HepG2 (cell line): Measurements from ENCODE around the gene CNTRL. TPM values are rescaled to one million over a fixed set of nuclear protein-coding genes. Genes with fewer than 3 reads are reported as not detected.

Experiments used
- ATAC-seq: fragments of 200-7000 bp; cut with Tn5 transposase; 3 replicates; pipeline ENCODE4 v1.9.1; 2020; ENCODE audit warnings: mild to moderate bottlenecking, moderate library complexity
- BruUV-seq: library from RNA; stranded (reverse); fragments of 400-500 nt; replicated peaks from 2 replicates; lab custom pipeline; 2021; lab: Mats Ljungman, UMichigan
- CTCF ChIA-PET: fragments of 300-600 bp; formaldehyde crosslinking; extraction: SDS; loops from one replicate; lab custom pipeline; 2021; ENCODE audit warnings: low total read pairs, inconsistent platforms, low intra/inter-chr PET ratio; lab: Yijun Ruan, JAX
- POLR2A ChIA-PET: fragments of 350-600 bp; sonication (Branson Sonifier 250); formaldehyde crosslinking; loops from one replicate; lab custom pipeline; 2020; ENCODE audit warnings: antibody characterized with exemption, inconsistent platforms; lab: Yijun Ruan, JAX
- DNase-seq: peaks from one replicate; pipeline ENCODE4 v3.0.0-alpha.2; 2015; ENCODE audit warnings: low spot score
- FAIRE-seq: peaks from 3 replicates; lab custom pipeline; 2011; peaks lifted over from hg19 to GRCh38; lab: Jason Lieb, UNC
- H2AFZ ChIP-seq: one replicate; pipeline ENCODE4 v1.6.1; 2011; ENCODE audit warnings: low read length, inconsistent platforms
- H3K27ac ChIP-seq: fragments of 300-600 bp; 3 replicates; pipeline ENCODE4 v1.8.0; 2011; ENCODE audit warnings: mixed run types, mild to moderate bottlenecking, mixed read lengths, low read length, inconsistent platforms; ENCODE audit not compliant: insufficient read depth; ENCODE audit errors: extremely low read length
- H3K27me3 ChIP-seq, 2 experiments: fragments of 200-600 bp in 1 of 2; 2 replicates in 1 of 2; 3 replicates in 1 of 2; pipeline versions ENCODE4 v1.6.0 to v1.8.0; 2011; ENCODE audit warnings: low read length in 2 of 2, mild to moderate bottlenecking in 2 of 2, moderate library complexity in 2 of 2, inconsistent platforms in 1 of 2; ENCODE audit not compliant: insufficient read depth in 2 of 2, control insufficient read depth in 1 of 2
- H3K36me3 ChIP-seq, 2 experiments: fragments of 200-600 bp in 1 of 2; replicated peaks in 1 of 2; 2 replicates in 1 of 2; 3 replicates in 1 of 2; pipeline versions ENCODE4 v1.5.1 to v1.8.0; 2011; ENCODE audit warnings: low read length in 2 of 2, inconsistent platforms in 1 of 2; ENCODE audit not compliant: insufficient read depth in 2 of 2, control insufficient read depth in 1 of 2
- H3K4me1 ChIP-seq: 2 replicates; pipeline ENCODE4 v1.5.1; 2012; ENCODE audit warnings: low read length, inconsistent platforms; ENCODE audit not compliant: insufficient read depth
- H3K4me2 ChIP-seq: 2 replicates; pipeline ENCODE4 v1.6.0; 2011; ENCODE audit warnings: low read depth, low read length, inconsistent platforms
- H3K4me3 ChIP-seq, 3 experiments: fragments of 200-600 bp in 1 of 3; sonication (generic), shearing (Covaris generic) in 1 of 3; replicated peaks in 1 of 3; 2 replicates each; pipeline ENCODE4 v1.5.1; 2011 to 2016; ENCODE audit warnings: low read length in 3 of 3, inconsistent platforms in 2 of 3, low read depth in 2 of 3, mild to moderate bottlenecking in 2 of 3, control low read depth in 1 of 3, mixed read lengths in 1 of 3; ENCODE audit not compliant: insufficient read depth in 1 of 3
- H3K79me2 ChIP-seq: one replicate; pipeline ENCODE4 v1.6.1; 2011; ENCODE audit warnings: low read length, inconsistent platforms; ENCODE audit not compliant: insufficient read depth
- H3K9ac ChIP-seq: 2 replicates; pipeline ENCODE4 v1.6.0; 2011; ENCODE audit warnings: mild to moderate bottlenecking, low read depth, low read length, inconsistent platforms; ENCODE audit not compliant: insufficient read depth
- H3K9me3 ChIP-seq: 2 replicates; pipeline ENCODE4 v1.5.1; 2012; ENCODE audit warnings: mild to moderate bottlenecking, low read length
- H4K20me1 ChIP-seq: 2 replicates; pipeline ENCODE4 v1.6.0; 2011; ENCODE audit warnings: inconsistent platforms, mild to moderate bottlenecking, low read length, moderate library complexity; ENCODE audit not compliant: insufficient read depth
- ADNP ChIP-seq: sonication (generic); formaldehyde crosslinking; IDR thresholded peaks from 2 replicates; pipeline ENCODE4 v1.4.0; 2020; ENCODE audit warnings: missing genetic modification reagents
- ATF7 ChIP-seq, 2 experiments: fragments of 450-650 bp in 1 of 2; sonication (generic) in 1 of 2; formaldehyde crosslinking in 1 of 2; IDR thresholded peaks; 2 replicates each; pipeline versions ENCODE4 v1.4.0 to v1.6.1; 2016 to 2020; ENCODE audit warnings: antibody characterized with exemption in 1 of 2, mild to moderate bottlenecking in 1 of 2, missing genetic modification reagents in 1 of 2
- HNF1A ChIP-seq, 2 experiments: sonication (generic) in 1 of 2; formaldehyde crosslinking in 1 of 2; IDR thresholded peaks; 2 replicates each; pipeline versions ENCODE4 v1.4.0 to v1.6.1; 2016 to 2020; ENCODE audit warnings: borderline replicate concordance in 1 of 2, low read depth in 1 of 2, mild to moderate bottlenecking in 1 of 2, missing genetic modification reagents in 1 of 2
- MBD4 ChIP-seq: IDR thresholded peaks from 2 replicates; pipeline ENCODE4 v1.6.1; 2012; ENCODE audit warnings: low read length, inconsistent platforms, borderline replicate concordance
- MLXIP ChIP-seq: sonication (generic); formaldehyde crosslinking; IDR thresholded peaks from 2 replicates; pipeline ENCODE4 v1.9.0; 2021; ENCODE audit warnings: missing genetic modification reagents, borderline replicate concordance
- NONO ChIP-seq, 2 experiments: fragments of 450-650 bp in 1 of 2; sonication (generic) in 1 of 2; formaldehyde crosslinking in 1 of 2; IDR thresholded peaks in 1 of 2; conservative IDR thresholded peaks in 1 of 2; 2 replicates each; pipeline versions ENCODE4 v1.6.1 to v1.8.0; 2017 to 2022; ENCODE audit warnings: mild to moderate bottlenecking in 1 of 2, missing genetic modification reagents in 1 of 2, moderate library complexity in 1 of 2
- POGZ ChIP-seq: sonication (generic); formaldehyde crosslinking; IDR thresholded peaks from 2 replicates; pipeline ENCODE4 v1.4.0; 2020; ENCODE audit warnings: mild to moderate bottlenecking, missing genetic modification reagents
- SNAI1 ChIP-seq: sonication (generic); formaldehyde crosslinking; IDR thresholded peaks from 2 replicates; pipeline ENCODE4 v1.5.0; 2020; ENCODE audit warnings: mild to moderate bottlenecking, missing genetic modification reagents, borderline replicate concordance
- THAP9 ChIP-seq: sonication (generic); formaldehyde crosslinking; IDR thresholded peaks from 2 replicates; pipeline ENCODE4; 2020; ENCODE audit warnings: missing genetic modification reagents, mild to moderate bottlenecking, borderline replicate concordance
- ZNF607 ChIP-seq: sonication (generic); formaldehyde crosslinking; IDR thresholded peaks from 2 replicates; pipeline ENCODE4 v1.5.1; 2020; ENCODE audit warnings: missing genetic modification reagents, mild to moderate bottlenecking, borderline replicate concordance
- ZNF652 ChIP-seq: IDR thresholded peaks from 2 replicates; pipeline ENCODE4 v1.6.1; 2016; ENCODE audit warnings: low read depth, borderline replicate concordance
- WGBS: methylation state at CpG from one replicate; pipeline ENCODE4 v1.1.6; 2017; ENCODE audit warnings: low lambda C conversion rate; 5-methylcytosine and 5-hydroxymethylcytosine counted together
- in situ Hi-C: cut with HindIII; loops from 2 replicates; pipeline ENCODE4 v1.10.0; 2017; ENCODE audit warnings: low pct_unique_long_range_greater_than_20kb; ENCODE audit not compliant: extremely low pct_ligation_motif_present
- intact Hi-C: fragments of 100-400 bp; cut with micrococcal nuclease; formaldehyde crosslinking; loops from one replicate; pipeline ENCODE4 v1.10.0; 2022; ENCODE audit not compliant: unreplicated experiment
- polyA plus RNA-seq, 8 experiments: library from polyadenylated mRNA; depleted of rRNA in 3 of 8; stranded (reverse) in 7 of 8; unstranded in 1 of 8; fragments of >200 nt; fragmentation: Illumina TruSeq in 4 of 8; extraction: Trizol in 4 of 8; gene quantifications; 2 replicates each; pipeline versions ENCODE4 v1.2.1 to v1.2.3, GENCODE V29; 2011 to 2016; ENCODE audit warnings: low read depth in 4 of 8, missing spikeins in 1 of 8, mixed read lengths in 1 of 8; ENCODE audit not compliant: insufficient read depth in 1 of 8
- total RNA-seq, 5 experiments: library from RNA; depleted of rRNA; stranded (reverse); fragments of >200 nt; fragmentation: Illumina TruSeq; extraction: Trizol; gene quantifications; 2 replicates each; pipeline ENCODE4 v1.2.3, GENCODE V29; 2016; ENCODE audit warnings: low read depth in 1 of 5

Gene CNTRL
- total and polyA plus RNA-seq, 2 of the 13 experiments (the other 11 are each of a cell fraction or from before 2014, with no cell fraction given), result 7.5 to 11.8 TPM

DNA sequence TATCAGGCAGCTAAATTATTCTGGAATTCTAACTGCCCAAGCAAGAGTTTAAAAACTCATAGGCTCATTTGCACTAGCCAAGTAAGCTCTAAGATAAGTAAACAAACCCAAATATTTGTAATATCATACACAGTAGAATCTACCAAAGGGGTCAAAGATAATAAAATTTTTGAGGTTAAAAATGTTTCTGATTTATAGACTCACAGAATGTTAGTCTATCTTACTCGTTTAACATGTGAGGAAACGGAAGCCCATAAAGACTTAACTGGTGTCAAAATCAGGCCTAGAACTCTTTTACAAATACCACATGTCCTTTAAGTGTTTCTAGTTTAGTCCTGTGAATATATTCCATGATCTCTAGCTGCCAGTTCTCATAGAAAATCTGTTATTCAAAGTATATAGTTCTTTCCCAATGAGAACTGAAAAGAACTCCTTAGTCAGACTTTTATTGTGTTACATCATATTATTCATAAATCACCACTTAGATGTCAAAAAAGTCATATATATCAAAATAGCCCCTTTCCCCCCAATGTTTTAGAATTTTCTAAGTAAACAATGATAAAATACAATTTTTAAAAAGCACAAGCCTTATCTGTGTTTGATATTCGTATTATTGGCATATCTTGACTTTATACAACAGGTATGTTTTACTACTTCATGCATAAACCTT lies 113.0 kb downstream of the CNTRL start (continued):
- TF ChIP-seq MLXIP (no peak), HNF1A (IDR thresholded peaks at IDR 0.05; ENCODE audit: low read depth) (no peak), HNF1A (CRISPR knock-in tag; IDR thresholded peaks at IDR 0.05; ENCODE audit: borderline replicate concordance) (no peak)

GRCh38 chr9:121189006-121189405 lies 114.3 kb downstream of the CNTRL start:
- H4K20me1 ChIP-seq, result peaks cover 21% of the 10 kb centered on the region
- H3K9ac ChIP-seq, result no peak overlapping the region
- BruUV-seq, result no TSS peak
- TF ChIP-seq MBD4 (no peak), SNAI1 (CRISPR knock-in tag) (no peak), THAP9 (CRISPR knock-in tag) (no peak), ATF7 (IDR thresholded peaks at IDR 0.05) (no peak), ATF7 (CRISPR knock-in tag; IDR thresholded peaks at IDR 0.05) (no peak), POGZ (CRISPR knock-in tag) (no peak), ZNF607 (CRISPR knock-in tag) (no peak), ADNP (CRISPR knock-in tag) (no peak), ZNF652 (no peak), NONO (IDR thresholded peaks at IDR 0.05) (no peak), NONO (CRISPR knock-in tag; conservative IDR thresholded peaks at IDR 0.05) (no peak)

More at GRCh38 chr9:121189006-121189405, 114.3 kb downstream of the CNTRL start:
- ChIA-PET POLR2A (no interaction called here), CTCF (no interaction called here)
- H3K4me3 ChIP-seq, result no peak overlapping the region
- in situ Hi-C loops (no loop called here), intact Hi-C loops (loop anchor here (10.0 kb wide), 1 partner anchor 134 kb away; the partner anchor contains the start of gene C5)
- H3K9me3 ChIP-seq, result no peaks in the 10 kb centered on the region
- DNase-seq, result no peak
- WGBS, result 97% methylated on average over 1 of the region's 1 CpG
- peaks cover 70% of the 10 kb centered on the region for H3K4me1 ChIP-seq
- no peak for ATAC-seq
- H3K79me2 ChIP-seq, result peaks cover 90% of the 10 kb centered on the region
- no peaks in the 10 kb centered on the region for H3K27me3 ChIP-seq
- no peak for FAIRE-seq
- H3K27ac ChIP-seq, result no peak overlapping the region
- H3K4me2 ChIP-seq, result no peak overlapping the region
- no peak overlapping the region for H2AFZ ChIP-seq
- peaks cover 1 to 11% of the 10 kb centered on the region in 2 experiments; a peak in 2 of 5 replicates for H3K36me3 ChIP-seq
